ENCODE results near the gene SH3D19.

The SH3D19 gene

GRCh38 chr4:151173871-151174270 is 151.5 kb downstream of the SH3D19 start:
- Histone ChIP-seq H4K8ac (ENCODE audit: low read depth, low read length) (peak overlapping the region; percentile 56), H3K4ac (ENCODE audit: low read depth, low read length) (no peak overlapping the region), H3K79me2 (ENCODE audit: control insufficient read depth, insufficient read depth, low read length) (no peaks in the 10 kb centered on the region), H2BK5ac (ENCODE audit: low read length) (no peak overlapping the region), H3K56ac (ENCODE audit: low read length) (no peak overlapping the region), H2BK15ac (replicated peaks; ENCODE audit: low read depth) (no peak overlapping the region), H3K4me1 (ENCODE audit: control insufficient read depth, low read depth, low read length) (no peaks in the 10 kb centered on the region), H3K4me3 (ENCODE audit: low read length) (no peak overlapping the region), H2BK120ac (ENCODE audit: low read depth, low read length) (no peak overlapping the region), H3K36me3 (ENCODE audit: control insufficient read depth, insufficient read depth, low read length) (no peaks in the 10 kb centered on the region), H3K79me1 (ENCODE audit: low read length) (no peaks in the 10 kb centered on the region), H3K9ac (ENCODE audit: low read length) (no peak overlapping the region), H4K5ac (ENCODE audit: low read length) (no peak overlapping the region), H3K18ac (ENCODE audit: low read length) (no peak overlapping the region), H3K23ac (ENCODE audit: low read length) (no peak overlapping the region), H3K27ac (ENCODE audit: low read depth, low read length) (no peak overlapping the region), H2AK5ac (ENCODE audit: low read length) (no peak overlapping the region), H3K27me3 (ENCODE audit: insufficient read depth, low read length, poor library complexity) (no peaks in the 10 kb centered on the region), H3K4me2 (ENCODE audit: low read length) (no peak overlapping the region)
- DNase-seq, result no peak
- no CpG with 5 or more reads among the region's 3 CpGs for WGBS (ENCODE audit: extremely low coverage, insufficient coverage, low lambda C conversion rate)

- Histone ChIP-seq H2BK5ac (ENCODE audit: low read length) (no peak overlapping the region), H2AK5ac (ENCODE audit: low read length) (no peak overlapping the region), H3K4ac (ENCODE audit: low read depth, low read length) (no peak overlapping the region), H2BK120ac (ENCODE audit: low read depth, low read length) (no peak overlapping the region), H3K36me3 (ENCODE audit: control insufficient read depth, insufficient read depth, low read length) (no peaks in the 10 kb centered on the region), H3K4me3 (ENCODE audit: low read length) (no peak overlapping the region), H2BK15ac (replicated peaks; ENCODE audit: low read depth) (no peak overlapping the region), H3K79me2 (ENCODE audit: control insufficient read depth, insufficient read depth, low read length) (no peaks in the 10 kb centered on the region), H3K9ac (ENCODE audit: low read length) (no peak overlapping the region), H3K4me2 (ENCODE audit: low read length) (no peak overlapping the region), H3K27ac (ENCODE audit: low read depth, low read length) (no peak overlapping the region), H3K23ac (ENCODE audit: low read length) (no peak overlapping the region), H3K56ac (ENCODE audit: low read length) (no peak overlapping the region), H3K18ac (ENCODE audit: low read length) (no peak overlapping the region), H3K79me1 (ENCODE audit: low read length) (no peaks in the 10 kb centered on the region), H4K8ac (ENCODE audit: low read depth, low read length) (no peak overlapping the region), H3K4me1 (ENCODE audit: control insufficient read depth, low read depth, low read length) (no peaks in the 10 kb centered on the region), H4K5ac (ENCODE audit: low read length) (no peak overlapping the region), H3K27me3 (ENCODE audit: insufficient read depth, low read length, poor library complexity) (no peaks in the 10 kb centered on the region)
- no peak for DNase-seq
- no CpG with 5 or more reads among the region's 3 CpGs for WGBS (ENCODE audit: extremely low coverage, insufficient coverage, low lambda C conversion rate)
These were observed 155.5 kb downstream of the SH3D19 start for GRCh38 chr4:151169900-151170299.

GRCh38 chr4:151169223-151169622 is 156.2 kb downstream of the SH3D19 start:
- no peak overlapping the region for H2BK120ac ChIP-seq (ENCODE audit: low read depth, low read length)
- H3K36me3 ChIP-seq (ENCODE audit: control insufficient read depth, insufficient read depth, low read length), result no peaks in the 10 kb centered on the region
- no peaks in the 10 kb centered on the region for H3K27me3 ChIP-seq (ENCODE audit: insufficient read depth, low read length, poor library complexity)
- no peaks in the 10 kb centered on the region for H3K4me1 ChIP-seq (ENCODE audit: control insufficient read depth, low read depth, low read length)
- no peak overlapping the region for H3K4ac ChIP-seq (ENCODE audit: low read depth, low read length)
- H2BK15ac ChIP-seq (replicated peaks; ENCODE audit: low read depth), result no peak overlapping the region
- WGBS (ENCODE audit: extremely low coverage, insufficient coverage, low lambda C conversion rate), result no CpG with 5 or more reads among the region's 7 CpGs
- no peak overlapping the region for H3K18ac ChIP-seq (ENCODE audit: low read length)
- H2AK5ac ChIP-seq (ENCODE audit: low read length), result no peak overlapping the region
- H3K23ac ChIP-seq (ENCODE audit: low read length), result no peak overlapping the region
- no peak overlapping the region for H4K8ac ChIP-seq (ENCODE audit: low read depth, low read length)
- H3K79me1 ChIP-seq (ENCODE audit: low read length), result no peaks in the 10 kb centered on the region
- H4K5ac ChIP-seq (ENCODE audit: low read length), result no peak overlapping the region
- no peak overlapping the region for H3K56ac ChIP-seq (ENCODE audit: low read length)
- no peak overlapping the region for H3K4me3 ChIP-seq (ENCODE audit: low read length)
- H3K27ac ChIP-seq (ENCODE audit: low read depth, low read length), result no peak overlapping the region
- no peak overlapping the region for H2BK5ac ChIP-seq (ENCODE audit: low read length)
- no peaks in the 10 kb centered on the region for H3K79me2 ChIP-seq (ENCODE audit: control insufficient read depth, insufficient read depth, low read length)
- H3K9ac ChIP-seq (ENCODE audit: low read length), result no peak overlapping the region
- H3K4me2 ChIP-seq (ENCODE audit: low read length), result no peak overlapping the region
- DNase-seq, result peak; percentile 20

- no peak overlapping the region for H2BK5ac ChIP-seq (ENCODE audit: low read length)
- no peak overlapping the region for H3K23ac ChIP-seq (ENCODE audit: low read length)
- H3K4me1 ChIP-seq (ENCODE audit: control insufficient read depth, low read depth, low read length), result no peaks in the 10 kb centered on the region
- no peak overlapping the region for H4K5ac ChIP-seq (ENCODE audit: low read length)
- no peaks in the 10 kb centered on the region for H3K79me2 ChIP-seq (ENCODE audit: control insufficient read depth, insufficient read depth, low read length)
- no peak overlapping the region for H3K4me2 ChIP-seq (ENCODE audit: low read length)
- H3K9ac ChIP-seq (ENCODE audit: low read length), result no peak overlapping the region
- H2AK5ac ChIP-seq (ENCODE audit: low read length), result no peak overlapping the region
- no peak overlapping the region for H3K27ac ChIP-seq (ENCODE audit: low read depth, low read length)
- H3K79me1 ChIP-seq (ENCODE audit: low read length), result no peaks in the 10 kb centered on the region
- no CpG with 5 or more reads among the region's 24 CpGs for WGBS (ENCODE audit: extremely low coverage, insufficient coverage, low lambda C conversion rate)
- H4K8ac ChIP-seq (ENCODE audit: low read depth, low read length), result no peak overlapping the region
- H3K18ac ChIP-seq (ENCODE audit: low read length), result no peak overlapping the region
- DNase-seq, result no peak
- no peak overlapping the region for H3K4ac ChIP-seq (ENCODE audit: low read depth, low read length)
- no peak overlapping the region for H2BK120ac ChIP-seq (ENCODE audit: low read depth, low read length)
- no peaks in the 10 kb centered on the region for H3K27me3 ChIP-seq (ENCODE audit: insufficient read depth, low read length, poor library complexity)
- no peak overlapping the region for H2BK15ac ChIP-seq (replicated peaks; ENCODE audit: low read depth)
- H3K36me3 ChIP-seq (ENCODE audit: control insufficient read depth, insufficient read depth, low read length), result no peaks in the 10 kb centered on the region
- H3K4me3 ChIP-seq (ENCODE audit: low read length), result no peak overlapping the region
- no peak overlapping the region for H3K56ac ChIP-seq (ENCODE audit: low read length)
These were observed 157.8 kb downstream of the SH3D19 start for GRCh38 chr4:151167561-151167960.

GRCh38 chr4:151166636-151167035 is 158.8 kb downstream of the SH3D19 start:
- Histone ChIP-seq H4K5ac (ENCODE audit: low read length) (no peak overlapping the region), H2BK5ac (ENCODE audit: low read length) (no peak overlapping the region), H3K9ac (ENCODE audit: low read length) (no peak overlapping the region), H3K36me3 (ENCODE audit: control insufficient read depth, insufficient read depth, low read length) (no peaks in the 10 kb centered on the region), H3K4ac (ENCODE audit: low read depth, low read length) (no peak overlapping the region), H3K4me1 (ENCODE audit: control insufficient read depth, low read depth, low read length) (no peaks in the 10 kb centered on the region), H2BK15ac (replicated peaks; ENCODE audit: low read depth) (no peak overlapping the region), H3K4me3 (ENCODE audit: low read length) (no peak overlapping the region), H3K27me3 (ENCODE audit: insufficient read depth, low read length, poor library complexity) (no peaks in the 10 kb centered on the region), H2AK5ac (ENCODE audit: low read length) (no peak overlapping the region), H3K4me2 (ENCODE audit: low read length) (no peak overlapping the region), H3K79me1 (ENCODE audit: low read length) (no peaks in the 10 kb centered on the region), H3K23ac (ENCODE audit: low read length) (no peak overlapping the region), H3K18ac (ENCODE audit: low read length) (no peak overlapping the region), H3K27ac (ENCODE audit: low read depth, low read length) (no peak overlapping the region), H3K79me2 (ENCODE audit: control insufficient read depth, insufficient read depth, low read length) (no peaks in the 10 kb centered on the region), H4K8ac (ENCODE audit: low read depth, low read length) (no peak overlapping the region), H3K56ac (ENCODE audit: low read length) (no peak overlapping the region), H2BK120ac (ENCODE audit: low read depth, low read length) (no peak overlapping the region)
- no peak for DNase-seq
- no CpG with 5 or more reads among the region's 4 CpGs for WGBS (ENCODE audit: extremely low coverage, insufficient coverage, low lambda C conversion rate)

- Histone ChIP-seq H3K9ac (ENCODE audit: low read length) (no peak overlapping the region), H3K4me2 (ENCODE audit: low read length) (no peak overlapping the region), H4K5ac (ENCODE audit: low read length) (no peak overlapping the region), H2AK5ac (ENCODE audit: low read length) (no peak overlapping the region), H2BK15ac (replicated peaks; ENCODE audit: low read depth) (no peak overlapping the region), H3K4ac (ENCODE audit: low read depth, low read length) (no peak overlapping the region), H3K18ac (ENCODE audit: low read length) (no peak overlapping the region), H3K23ac (ENCODE audit: low read length) (no peak overlapping the region), H3K79me2 (ENCODE audit: control insufficient read depth, insufficient read depth, low read length) (no peaks in the 10 kb centered on the region), H3K4me3 (ENCODE audit: low read length) (no peak overlapping the region), H3K27ac (ENCODE audit: low read depth, low read length) (no peak overlapping the region), H3K79me1 (ENCODE audit: low read length) (no peaks in the 10 kb centered on the region), H3K36me3 (ENCODE audit: control insufficient read depth, insufficient read depth, low read length) (no peaks in the 10 kb centered on the region), H3K4me1 (ENCODE audit: control insufficient read depth, low read depth, low read length) (no peaks in the 10 kb centered on the region), H3K27me3 (ENCODE audit: insufficient read depth, low read length, poor library complexity) (no peaks in the 10 kb centered on the region), H2BK120ac (ENCODE audit: low read depth, low read length) (no peak overlapping the region), H2BK5ac (ENCODE audit: low read length) (no peak overlapping the region), H4K8ac (ENCODE audit: low read depth, low read length) (no peak overlapping the region), H3K56ac (ENCODE audit: low read length) (no peak overlapping the region)
- WGBS (ENCODE audit: extremely low coverage, insufficient coverage, low lambda C conversion rate), result no CpG with 5 or more reads among the region's 10 CpGs
- DNase-seq, result no peak
These were observed 160.0 kb downstream of the SH3D19 start for GRCh38 chr4:151165205-151166000.
